Measurements from ENCODE around the gene TMEM51. TPM values are rescaled to one million over a fixed set of nuclear protein-coding genes. Genes with fewer than 3 reads are reported as not detected.

Gene TMEM51
- polyA plus RNA-seq, 1 donor from 2014 or later, result 1.7 TPM

GRCh38 chr1:15243275-15244043 is 89.9 kb downstream of the TMEM51 start:
- H3K9me3 ChIP-seq (ENCODE audit: low read length), result no peaks in the 10 kb centered on the region
- H2AFZ ChIP-seq (ENCODE audit: low read depth, low read length), result no peak overlapping the region
- H4K20me1 ChIP-seq (ENCODE audit: insufficient read depth), result no peaks in the 10 kb centered on the region
- no peak overlapping the region for H3K27ac ChIP-seq (ENCODE audit: low read length)
- H3F3A ChIP-seq (ENCODE audit: insufficient read depth, low read length, poor library complexity, severe bottlenecking), result no peaks in the 10 kb centered on the region
- TF ChIP-seq MXI1 (conservative IDR thresholded peaks at IDR 0.05; ENCODE audit: poor library complexity, severe bottlenecking), result no peak
- no peak for TF ChIP-seq EZH2 (IDR thresholded peaks at IDR 0.05; ENCODE audit: borderline replicate concordance, insufficient read depth, low read length, poor library complexity, severe bottlenecking)
- TF ChIP-seq REST (IDR thresholded peaks at IDR 0.05; ENCODE audit: borderline replicate concordance), result no peak
- no peak for TF ChIP-seq EP300 (conservative IDR thresholded peaks at IDR 0.05; ENCODE audit: poor library complexity, severe bottlenecking)
- no peak for TF ChIP-seq POLR2AphosphoS5 (IDR thresholded peaks at IDR 0.05)
- no peak for TF ChIP-seq RAD21 (conservative IDR thresholded peaks at IDR 0.05)
- TF ChIP-seq TAF1 (IDR thresholded peaks at IDR 0.05; ENCODE audit: low read depth), result no peak
- TF ChIP-seq SMC3 (conservative IDR thresholded peaks at IDR 0.05; ENCODE audit: poor library complexity), result no peak
- TF ChIP-seq, protein P1, sequence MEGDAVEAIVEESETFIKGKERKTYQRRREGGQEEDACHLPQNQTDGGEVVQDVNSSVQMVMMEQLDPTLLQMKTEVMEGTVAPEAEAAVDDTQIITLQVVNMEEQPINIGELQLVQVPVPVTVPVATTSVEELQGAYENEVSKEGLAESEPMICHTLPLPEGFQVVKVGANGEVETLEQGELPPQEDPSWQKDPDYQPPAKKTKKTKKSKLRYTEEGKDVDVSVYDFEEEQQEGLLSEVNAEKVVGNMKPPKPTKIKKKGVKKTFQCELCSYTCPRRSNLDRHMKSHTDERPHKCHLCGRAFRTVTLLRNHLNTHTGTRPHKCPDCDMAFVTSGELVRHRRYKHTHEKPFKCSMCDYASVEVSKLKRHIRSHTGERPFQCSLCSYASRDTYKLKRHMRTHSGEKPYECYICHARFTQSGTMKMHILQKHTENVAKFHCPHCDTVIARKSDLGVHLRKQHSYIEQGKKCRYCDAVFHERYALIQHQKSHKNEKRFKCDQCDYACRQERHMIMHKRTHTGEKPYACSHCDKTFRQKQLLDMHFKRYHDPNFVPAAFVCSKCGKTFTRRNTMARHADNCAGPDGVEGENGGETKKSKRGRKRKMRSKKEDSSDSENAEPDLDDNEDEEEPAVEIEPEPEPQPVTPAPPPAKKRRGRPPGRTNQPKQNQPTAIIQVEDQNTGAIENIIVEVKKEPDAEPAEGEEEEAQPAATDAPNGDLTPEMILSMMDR (IDR thresholded peaks at IDR 0.05; ENCODE audit: poor library complexity, severe bottlenecking), result no peak
- no peaks in the 10 kb centered on the region for H3K27me3 ChIP-seq (ENCODE audit: insufficient read depth, low read depth, low read length)
- no peaks in the 10 kb centered on the region for H3K79me2 ChIP-seq (replicated peaks; ENCODE audit: insufficient read depth, low read length)
- H3K9ac ChIP-seq (ENCODE audit: low read length), result no peak overlapping the region
- no peak overlapping the region for H3K4me2 ChIP-seq (ENCODE audit: low read length)
- no peak overlapping the region for H3K4me3 ChIP-seq (ENCODE audit: low read length)
- no peaks in the 10 kb centered on the region for H3K36me3 ChIP-seq (ENCODE audit: insufficient read depth, low read length)
- H3K9me2 ChIP-seq (ENCODE audit: insufficient read depth, low read length), result no peaks in the 10 kb centered on the region

DNA sequence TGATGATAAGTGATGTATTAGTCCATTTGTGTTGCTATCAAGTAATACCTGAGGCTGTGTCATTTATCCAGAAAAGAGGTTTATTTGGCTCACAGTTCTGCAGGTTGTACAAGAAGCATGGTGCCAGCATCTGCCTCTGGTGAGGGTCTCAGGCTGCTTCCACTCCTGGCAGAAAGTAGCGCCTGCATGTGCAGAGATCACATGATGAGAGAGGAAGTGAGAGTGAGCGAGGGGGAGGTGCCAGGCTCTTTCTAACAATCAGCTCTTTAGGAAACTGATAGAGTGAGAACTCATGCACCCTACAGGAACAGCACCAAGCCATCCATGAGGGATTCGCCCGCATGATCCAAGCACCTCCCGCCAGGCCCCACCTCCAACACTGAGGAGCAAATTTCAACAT is 91.3 kb downstream of the TMEM51 start:
- no peaks in the 10 kb centered on the region for H3K79me2 ChIP-seq (replicated peaks; ENCODE audit: insufficient read depth, low read length)
- no peak overlapping the region for H3K9ac ChIP-seq (ENCODE audit: low read length)
- no peaks in the 10 kb centered on the region for H4K20me1 ChIP-seq (ENCODE audit: insufficient read depth)
- no peaks in the 10 kb centered on the region for H3K27me3 ChIP-seq (ENCODE audit: insufficient read depth, low read depth, low read length)
- no peaks in the 10 kb centered on the region for H3K9me2 ChIP-seq (ENCODE audit: insufficient read depth, low read length)
- H3K9me3 ChIP-seq (ENCODE audit: low read length), result no peaks in the 10 kb centered on the region
- H3F3A ChIP-seq (ENCODE audit: insufficient read depth, low read length, poor library complexity, severe bottlenecking), result no peaks in the 10 kb centered on the region
- H3K27ac ChIP-seq (ENCODE audit: low read length), result no peak overlapping the region
- no peak overlapping the region for H3K4me2 ChIP-seq (ENCODE audit: low read length)
- TF ChIP-seq, protein P1 (IDR thresholded peaks at IDR 0.05; ENCODE audit: poor library complexity, severe bottlenecking), result no peak
- TF ChIP-seq RAD21 (conservative IDR thresholded peaks at IDR 0.05), result no peak
- TF ChIP-seq POLR2AphosphoS5 (IDR thresholded peaks at IDR 0.05), result no peak
- no peaks in the 10 kb centered on the region for H3K36me3 ChIP-seq (ENCODE audit: insufficient read depth, low read length)
- H3K4me3 ChIP-seq (ENCODE audit: low read length), result no peak overlapping the region
- H2AFZ ChIP-seq (ENCODE audit: low read depth, low read length), result no peak overlapping the region
